SK-N-SH (cell line): ENCODE data around the gene MYO1D.

Source experiments
- CTCF ChIP-seq: fragments of 200-600 bp; sonication (generic); IDR thresholded peaks from 2 replicates; pipeline ENCODE4 v1.6.1; 2017; ENCODE audit warnings: antibody characterized with exemption, mild to moderate bottlenecking, moderate library complexity
- JUND ChIP-seq: IDR thresholded peaks from 2 replicates; pipeline ENCODE4 v1.4.0; 2012
- YY1 ChIP-seq: IDR thresholded peaks from 2 replicates; pipeline ENCODE4 v1.4.0; 2012; ENCODE audit warnings: low read depth, mild to moderate bottlenecking

- no peak for TF ChIP-seq YY1
- TF ChIP-seq CTCF: no peak
- TF ChIP-seq JUND: no peak
Measured at GRCh38 chr17:32445074-32445415, 431.9 kb downstream of the MYO1D start.
